Measurements from ENCODE around the gene YPEL5. TPM values are rescaled to one million over a fixed set of nuclear protein-coding genes. Genes with fewer than 3 reads are reported as not detected.
"Not testable (repeated sequence)": the region's sequence is repeated elsewhere in the genome, so short reads cannot be mapped to it uniquely, and the experiment has no call there.

Gene YPEL5
- 145 TPM for total RNA-seq (ENCODE audit: insufficient read depth, low replicate concordance)

GRCh38 chr2:30146337-30147195 is at the start of gene YPEL5:
Gene YPEL5, plus strand, starts transcription at chr2:30147007. Its CDS starts 9,645 bp downstream, at chr2:30156652.
- peak; percentile 100 for DNase-seq (ENCODE audit: low spot score)

- no peak for DNase-seq (ENCODE audit: low spot score)
Observed at GRCh38 chr2:30098266-30099005, 48.4 kb upstream of the YPEL5 start.

DNA sequence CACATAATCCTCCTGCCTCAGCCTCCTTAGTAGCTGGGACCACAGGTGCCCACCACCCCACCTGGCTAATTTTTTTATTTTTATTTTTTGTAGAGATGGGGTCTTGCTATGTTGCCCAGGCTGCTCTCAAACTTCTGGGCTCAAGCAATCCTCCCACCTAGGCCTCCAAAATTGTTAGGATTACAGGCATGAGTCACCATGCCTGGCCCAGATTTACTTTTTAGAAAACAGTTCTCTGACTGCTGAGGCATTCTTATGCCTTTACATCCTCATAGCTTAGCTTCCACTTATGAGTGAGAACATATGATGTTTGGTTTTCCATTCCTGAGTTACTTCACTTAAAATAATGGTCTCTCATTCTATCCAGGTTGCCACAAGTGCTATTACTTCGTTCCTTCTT is 47.4 kb upstream of the YPEL5 start:
- not testable (repeated sequence) for DNase-seq (ENCODE audit: low spot score)

DNA sequence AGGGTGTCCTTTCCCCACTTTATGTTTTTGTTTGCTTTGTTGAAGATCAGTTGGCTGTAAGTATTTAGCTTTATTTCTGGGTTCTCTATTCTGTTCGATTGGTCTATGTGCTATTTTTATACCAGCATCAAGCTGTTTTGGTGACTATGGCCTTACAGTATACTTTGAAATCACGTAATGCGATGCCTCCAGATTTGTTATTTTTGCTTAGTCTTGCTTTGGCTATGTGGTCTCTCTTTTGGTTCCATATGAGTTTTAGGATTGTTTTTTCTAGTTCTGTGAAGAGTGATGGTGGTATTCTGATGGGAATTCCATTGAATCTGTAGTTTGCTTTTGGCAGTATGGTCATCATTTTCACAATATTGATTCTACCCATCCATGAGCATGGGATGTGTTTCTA is 46.1 kb upstream of the YPEL5 start:
- not testable (repeated sequence) for DNase-seq (ENCODE audit: low spot score)

- no peak for DNase-seq (ENCODE audit: low spot score)
Observed at GRCh38 chr2:30104307-30104706, 42.5 kb upstream of the YPEL5 start.

GRCh38 chr2:30105556-30105955 is 41.3 kb upstream of the YPEL5 start:
- no peak for DNase-seq (ENCODE audit: low spot score)

DNA sequence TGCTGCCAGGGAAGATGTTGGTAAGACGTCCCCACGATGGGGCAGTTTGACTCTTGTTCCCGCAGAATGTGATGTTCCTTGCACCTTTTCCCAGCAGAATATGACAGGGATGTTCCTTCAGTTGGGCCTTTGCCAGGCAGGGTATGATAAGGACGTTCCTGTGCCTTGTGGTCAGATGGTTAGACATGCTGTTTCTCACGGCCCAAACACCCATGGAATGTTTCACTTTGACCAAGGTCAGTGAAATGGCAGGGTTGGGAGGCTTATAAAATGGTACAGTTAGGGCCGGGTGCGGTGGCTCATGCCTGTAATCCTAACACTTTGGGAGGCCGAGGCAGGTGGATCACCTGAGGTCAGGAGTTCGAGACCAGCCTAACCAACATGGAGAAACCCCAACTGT is 40.3 kb upstream of the YPEL5 start:
- DNase-seq (ENCODE audit: low spot score) = no peak

DNA sequence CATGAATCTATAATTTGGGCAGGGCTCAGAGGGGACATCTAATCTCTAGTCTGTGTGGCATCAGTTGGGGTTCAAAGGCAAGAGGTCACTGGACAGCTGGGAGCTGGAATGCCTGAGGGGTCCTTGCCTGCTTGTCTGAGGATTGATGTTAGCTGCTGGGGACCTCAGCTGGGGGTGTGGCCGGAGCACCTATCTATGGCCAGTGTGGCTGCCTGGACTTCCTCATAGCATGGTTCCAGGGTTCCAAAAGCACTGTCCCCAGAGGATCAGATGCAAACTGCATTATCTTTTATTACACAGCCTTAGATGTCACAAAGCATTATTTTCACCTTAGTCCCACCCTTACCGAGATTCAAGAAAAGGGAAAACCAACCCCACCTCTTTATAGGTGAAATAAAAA is 38.6 kb upstream of the YPEL5 start:
- DNase-seq (ENCODE audit: low spot score) = no peak

GRCh38 chr2:30108851-30109250 is 38.0 kb upstream of the YPEL5 start:
- DNase-seq (ENCODE audit: low spot score) = no peak

DNA sequence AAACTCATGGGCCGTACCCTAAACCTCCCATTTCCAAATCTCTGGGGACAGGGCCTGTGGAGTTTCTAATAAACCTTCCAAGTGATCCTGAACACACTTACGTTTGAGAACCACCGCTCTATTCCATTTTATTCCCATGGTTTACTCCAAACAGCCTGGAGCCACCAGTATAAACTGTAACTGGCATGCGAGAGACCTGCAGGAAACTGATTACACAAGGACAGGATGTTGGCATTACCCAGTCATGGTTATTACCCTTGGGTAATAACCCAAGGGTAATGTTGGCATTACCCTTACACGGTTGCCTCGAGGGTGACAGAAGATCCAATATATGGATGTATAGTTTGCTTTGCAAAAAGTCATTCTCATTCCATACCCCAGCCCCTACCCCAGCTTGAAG is 37.0 kb upstream of the YPEL5 start:
- no peak for DNase-seq (ENCODE audit: low spot score)

DNA sequence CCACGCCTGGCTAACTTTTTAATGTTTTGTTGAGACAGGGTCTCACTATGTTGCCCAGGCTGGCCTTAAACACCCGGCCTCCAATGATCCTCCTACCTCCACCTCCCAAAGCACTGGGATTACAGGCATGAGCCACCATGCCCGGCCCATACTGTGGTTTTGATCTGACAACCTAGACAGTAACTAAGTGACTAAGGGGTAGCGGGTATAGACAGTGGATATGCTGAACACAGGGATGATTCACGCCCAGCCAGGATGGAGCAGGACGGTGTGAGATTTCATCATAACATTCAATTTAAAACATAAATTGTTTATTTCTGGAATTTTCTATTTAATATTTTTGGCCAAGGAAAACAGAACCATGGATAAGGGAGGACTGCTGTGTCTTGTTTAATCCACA is 36.0 kb upstream of the YPEL5 start:
- DNase-seq (ENCODE audit: low spot score) = no peak

GRCh38 chr2:30111186-30111585 is 35.6 kb upstream of the YPEL5 start:
- not testable (repeated sequence) for DNase-seq (ENCODE audit: low spot score)

DNA sequence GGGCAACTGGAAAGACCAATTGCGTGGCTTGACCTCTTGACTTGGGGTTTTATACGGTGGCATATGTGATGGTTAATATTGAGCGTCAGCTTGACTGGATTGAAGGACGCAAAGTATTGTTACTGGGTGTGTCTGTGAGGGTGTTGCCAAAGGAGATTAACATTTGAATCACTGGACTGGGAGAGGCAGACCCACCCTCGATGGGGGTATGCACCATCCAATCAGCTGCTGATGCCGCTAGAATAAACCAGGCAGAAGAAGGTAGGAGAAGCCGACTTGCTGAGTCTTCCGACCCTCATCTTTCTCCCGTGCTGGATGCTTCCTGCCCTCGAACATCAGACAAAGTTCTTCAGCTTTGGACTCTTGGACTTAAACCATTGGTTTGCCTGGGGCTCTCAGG is 34.2 kb upstream of the YPEL5 start:
- no peak for DNase-seq (ENCODE audit: low spot score)

DNA sequence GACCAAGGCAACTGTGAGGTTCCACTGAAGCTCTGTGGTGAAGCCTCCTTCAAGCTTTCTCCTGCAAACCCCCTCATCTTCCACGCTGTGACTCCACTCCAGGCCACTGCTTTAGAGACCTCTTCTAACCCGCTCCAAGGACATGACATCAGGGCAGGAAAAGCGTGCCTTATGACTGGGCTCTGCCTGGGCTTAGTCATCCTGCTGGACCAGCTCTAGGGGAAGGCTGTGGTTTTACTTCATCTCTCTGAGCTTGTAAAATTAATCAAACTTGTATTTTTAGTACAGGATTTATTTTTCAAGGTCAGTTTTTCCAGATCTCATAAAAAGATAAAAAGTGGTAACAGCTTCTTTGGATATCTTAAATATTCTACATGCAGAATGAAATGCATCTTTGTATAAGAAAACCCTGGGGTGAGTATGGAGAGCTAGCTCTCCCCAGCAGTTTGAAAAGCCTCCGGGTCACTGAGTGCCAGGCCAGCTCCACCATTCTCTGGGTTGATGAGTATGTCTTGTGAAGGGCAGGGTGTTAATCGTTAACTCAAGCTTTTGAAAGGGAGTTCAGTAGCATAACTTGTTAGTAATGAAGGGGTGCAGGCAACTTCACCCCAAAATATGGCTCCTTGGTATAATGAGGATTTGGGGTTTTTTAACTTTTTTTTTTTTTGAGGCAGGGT is 33.1 kb upstream of the YPEL5 start:
- DNase-seq (ENCODE audit: low spot score) = peak; percentile 82

GRCh38 chr2:30115141-30115980 is 31.4 kb upstream of the YPEL5 start:
- peak; percentile 80 for DNase-seq (ENCODE audit: low spot score)

DNA sequence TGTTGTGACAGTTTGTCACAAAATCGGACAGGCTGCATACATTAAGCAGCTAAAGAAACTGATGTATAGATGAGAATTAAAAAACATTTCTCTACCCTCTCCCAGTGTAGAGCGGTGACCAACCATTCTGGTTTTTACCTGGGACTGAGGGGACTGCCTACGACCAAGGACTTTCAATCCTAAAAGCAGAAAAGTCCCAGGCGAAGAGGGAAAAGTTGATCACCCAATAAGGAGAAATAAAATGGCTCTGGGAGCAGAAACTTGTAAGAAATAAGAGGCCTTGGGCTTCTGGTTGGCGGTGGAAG is 30.9 kb upstream of the YPEL5 start:
- DNase-seq (ENCODE audit: low spot score) = no peak

DNA sequence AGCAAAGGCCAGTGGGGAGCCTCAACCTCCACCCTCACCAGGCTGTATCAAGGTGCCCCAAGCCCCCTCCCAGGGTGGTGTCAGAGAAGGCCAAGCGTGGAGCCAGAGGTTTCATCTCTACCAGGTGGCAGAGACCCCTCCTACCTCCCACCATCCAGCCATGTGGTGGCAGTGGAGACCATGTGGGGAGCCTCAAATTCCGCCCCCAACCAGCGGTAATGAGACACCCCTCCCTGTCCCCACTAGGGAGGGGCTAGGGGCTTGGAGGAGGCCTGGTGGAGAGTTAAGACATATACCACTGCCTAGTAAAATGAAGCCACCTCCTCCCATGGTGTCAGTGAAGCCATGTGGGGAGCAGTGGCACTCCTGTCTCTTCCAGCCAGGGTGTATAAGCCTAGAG is 24.4 kb upstream of the YPEL5 start:
- no peak for DNase-seq (ENCODE audit: low spot score)

GRCh38 chr2:30127016-30127893 is 19.6 kb upstream of the YPEL5 start:
- DNase-seq (ENCODE audit: low spot score) = no peak

- no peak for DNase-seq (ENCODE audit: low spot score)
Observed at GRCh38 chr2:30134582-30134981, 12.2 kb upstream of the YPEL5 start.

DNA sequence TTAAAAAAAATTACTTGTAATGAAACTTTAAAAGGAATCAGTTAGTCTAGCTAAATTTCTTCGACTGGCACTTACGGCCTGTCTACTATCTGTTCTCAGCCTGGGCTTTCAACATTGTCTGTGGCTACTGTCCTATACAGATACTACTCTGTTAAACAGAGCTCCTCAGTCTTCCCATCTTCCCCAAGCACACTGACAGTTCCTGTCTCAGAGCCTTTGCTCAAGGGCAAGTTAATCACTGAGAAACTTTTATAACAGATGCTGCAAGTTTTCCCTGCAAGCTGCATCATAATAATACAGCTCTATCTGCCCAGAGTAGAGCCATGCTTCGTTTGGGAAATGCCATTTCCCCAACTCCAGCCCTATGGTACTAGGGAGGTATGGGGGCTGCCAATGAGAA is 11.3 kb upstream of the YPEL5 start:
- no peak for DNase-seq (ENCODE audit: low spot score)
